HCT116 (cell line): ENCODE results near the gene NFIB. TPM values are rescaled to one million over a fixed set of nuclear protein-coding genes. Genes with fewer than 3 reads are reported as not detected.

Experiments used
- ATAC-seq: fragments of 200-7000 bp; cut with Tn5 transposase; 2 replicates; pipeline ENCODE4 v1.9.1; 2020; ENCODE audit warnings: mild to moderate bottlenecking, moderate library complexity
- BruUV-seq: library from RNA; stranded (reverse); fragments of 400-500 nt; replicated peaks from 2 replicates; lab custom pipeline; 2021; lab: Mats Ljungman, UMichigan
- CTCF ChIA-PET: fragments of 300-600 bp; sonication (Branson Sonifier 250); formaldehyde crosslinking; loops from one replicate; lab custom pipeline; 2021; ENCODE audit warnings: antibody characterized with exemption; lab: Charles Lee
- POLR2A ChIA-PET: fragments of 300-600, 350-600 bp; sonication (Branson Sonifier 250); formaldehyde crosslinking; loops from one replicate; lab custom pipeline; 2021; ENCODE audit warnings: antibody characterized with exemption; lab: Charles Lee
- RAD21 ChIA-PET, 2 experiments: fragments of 300-600 bp; sonication (Branson Sonifier 250); formaldehyde crosslinking; loops; one replicate each; lab custom pipeline; 2023; ENCODE audit warnings: low total read pairs in 2 of 2; ENCODE audit not compliant: uncharacterized antibody in 2 of 2, unreplicated experiment in 2 of 2, low non-redundant PET in 1 of 2; lab: Charles Lee
- DNase-seq: peaks from one replicate; pipeline ENCODE4 v3.0.0-alpha.2; 2010; ENCODE audit warnings: low read depth, low spot score
- H2AFZ ChIP-seq: fragments of 200-600 bp; shearing (Covaris generic), sonication (generic); 2 replicates; pipeline ENCODE4 v1.6.1; 2017; ENCODE audit warnings: low read depth, mixed run types, mixed read lengths, antibody characterized with exemption, low read length; ENCODE audit not compliant: poor library complexity, severe bottlenecking
- H3K27ac ChIP-seq: 2 replicates; pipeline ENCODE4 v1.5.1; 2012; ENCODE audit warnings: low read depth, low read length
- H3K27me3 ChIP-seq: fragments of 200-600 bp; sonication (generic); 2 replicates; pipeline ENCODE4 v1.6.1; 2016; ENCODE audit warnings: mixed run types, low read length, mixed read lengths; ENCODE audit not compliant: insufficient read depth
- H3K36me3 ChIP-seq, 2 experiments: fragments of 200-500 bp in 1 of 2; fragments of 200-600 bp in 1 of 2; sonication (Bioruptor generic) in 1 of 2; sonication (generic) in 1 of 2; 2 replicates each; pipeline versions ENCODE4 v1.5.1 to v1.6.1; 2014 to 2016; ENCODE audit warnings: low read length in 2 of 2, inconsistent platforms in 1 of 2, mixed read lengths in 1 of 2, mixed run types in 1 of 2; ENCODE audit not compliant: insufficient read depth in 2 of 2, control insufficient read depth in 1 of 2
- H3K4me1 ChIP-seq, 2 experiments: fragments of 200-600 bp in 1 of 2; sonication (generic) in 1 of 2; 2 replicates each; pipeline versions ENCODE4 v1.5.1 to v1.6.1; 2012 to 2017; ENCODE audit warnings: low read length in 2 of 2, inconsistent platforms in 1 of 2, mild to moderate bottlenecking in 1 of 2, mixed read lengths in 1 of 2, mixed run types in 1 of 2, moderate library complexity in 1 of 2; ENCODE audit not compliant: insufficient read depth in 2 of 2, control insufficient read depth in 1 of 2
- H3K4me2 ChIP-seq: fragments of 200-600 bp; sonication (generic); 2 replicates; pipeline ENCODE4 v1.6.1; 2017; ENCODE audit warnings: mixed run types, low read length, mixed read lengths
- H3K4me3 ChIP-seq, 2 experiments: fragments of 200-600 bp in 1 of 2; sonication (generic) in 1 of 2; replicated peaks in 1 of 2; 2 replicates each; pipeline ENCODE4 v1.5.1; 2011 to 2016; ENCODE audit warnings: low read length in 2 of 2, control low read depth in 1 of 2, low read depth in 1 of 2, mild to moderate bottlenecking in 1 of 2, mixed read lengths in 1 of 2, mixed run types in 1 of 2
- H3K79me2 ChIP-seq: fragments of 200-600 bp; sonication (generic); 2 replicates; pipeline ENCODE4 v1.6.1; 2017; ENCODE audit warnings: mild to moderate bottlenecking, mixed run types, low read length, moderate library complexity, mixed read lengths; ENCODE audit not compliant: insufficient read depth
- H3K9ac ChIP-seq: fragments of 200-600 bp; sonication (generic); 2 replicates; pipeline ENCODE4 v1.6.1; 2016; ENCODE audit warnings: low read length, mixed read lengths
- H3K9me2 ChIP-seq: fragments of 200-600 bp; sonication (generic), shearing (Covaris generic); 2 replicates; pipeline ENCODE4 v1.6.1; 2017; ENCODE audit warnings: mixed run types, mild to moderate bottlenecking, moderate library complexity; ENCODE audit not compliant: insufficient read depth
- H3K9me3 ChIP-seq, 2 experiments: fragments of 200-500 bp in 1 of 2; fragments of 200-600 bp in 1 of 2; sonication (Bioruptor generic) in 1 of 2; sonication (generic) in 1 of 2; 2 replicates each; pipeline ENCODE4 v1.6.1; 2014 to 2017; ENCODE audit warnings: low read length in 2 of 2, mixed read lengths in 2 of 2, inconsistent platforms in 1 of 2, low read depth in 1 of 2, mild to moderate bottlenecking in 1 of 2, mixed run types in 1 of 2, moderate library complexity in 1 of 2; ENCODE audit not compliant: control insufficient read depth in 1 of 2, insufficient read depth in 1 of 2
- H4K20me1 ChIP-seq: fragments of 200-600 bp; sonication (generic), shearing (Covaris generic); 2 replicates; pipeline ENCODE4 v1.6.1; 2017; ENCODE audit warnings: mixed run types, mild to moderate bottlenecking, moderate library complexity; ENCODE audit not compliant: insufficient read depth
- EZH2 ChIP-seq: fragments of 200-600 bp; sonication (generic); IDR thresholded peaks from 2 replicates; pipeline ENCODE4 v1.6.1; 2017; ENCODE audit warnings: antibody characterized with exemption, mixed run types
- EZH2phosphoT487 ChIP-seq: fragments of 200-600 bp; IDR thresholded peaks from 2 replicates; pipeline ENCODE4 v1.6.1; 2018; ENCODE audit warnings: antibody characterized with exemption, borderline replicate concordance
- FOSL1 ChIP-seq: IDR thresholded peaks from 2 replicates; pipeline ENCODE4 v1.6.1; 2012; ENCODE audit warnings: low read depth
- JUND ChIP-seq: IDR thresholded peaks from 2 replicates; pipeline ENCODE4 v1.6.1; 2012
- SRF ChIP-seq: IDR thresholded peaks from 2 replicates; pipeline ENCODE4 v1.6.1; 2012; ENCODE audit warnings: low read depth
- YY1 ChIP-seq: IDR thresholded peaks from 2 replicates; pipeline ENCODE4 v1.6.1; 2011; ENCODE audit warnings: low read length, low read depth, moderate library complexity, mild to moderate bottlenecking; ENCODE audit not compliant: insufficient replicate concordance; ENCODE audit errors: extremely low read depth
- ZBTB33 ChIP-seq: IDR thresholded peaks from 2 replicates; pipeline ENCODE4 v1.6.1; 2011; ENCODE audit warnings: mild to moderate bottlenecking, low read length, moderate library complexity; ENCODE audit not compliant: insufficient replicate concordance; ENCODE audit errors: extremely low read depth
- intact Hi-C: fragments of 100-400 bp; cut with micrococcal nuclease; formaldehyde crosslinking; loops from 2 replicates; pipeline ENCODE4 v1.10.0; 2022
- total RNA-seq: library from RNA; stranded (reverse); gene quantifications from one replicate; pipeline ENCODE4 v1.2.1, GENCODE V29; 2021; ENCODE audit not compliant: unreplicated experiment

Gene NFIB
- total RNA-seq, 1 experiment from 2014 or later: 6.6 TPM

GRCh38 chr9:14033067-14033466 lies 280.9 kb downstream of the NFIB start:
- H3K4me1 ChIP-seq: no peaks in the 10 kb centered on the region; a peak in 1 of 4 replicates
- no peaks in the 10 kb centered on the region for H3K27me3 ChIP-seq
- H3K9me3 ChIP-seq: no peaks in the 10 kb centered on the region
- DNase-seq: no peak
- no peaks in the 10 kb centered on the region for H3K79me2 ChIP-seq
- no peak overlapping the region for H3K4me2 ChIP-seq
- H3K9me2 ChIP-seq: no peaks in the 10 kb centered on the region
- ATAC-seq: no peak
- CTCF ChIA-PET: no interaction called here
- no peaks in the 10 kb centered on the region; the same call in 1 of the 2 replicates for H4K20me1 ChIP-seq
- RAD21 ChIA-PET: no interaction called here
- no peak for TF ChIP-seq EZH2phosphoT487
- TF ChIP-seq YY1: no peak
- no peak for TF ChIP-seq FOSL1
- TF ChIP-seq EZH2: no peak
- no peak for TF ChIP-seq SRF
- TF ChIP-seq ZBTB33: no peak
- TF ChIP-seq JUND: no peak
- TF ChIP-seq, all 23 proteins: peak for 0
- Histone ChIP-seq H3K27ac (no peak overlapping the region), H3K4me3 (no peak overlapping the region), H3K9ac (no peak overlapping the region), H2AFZ (no peak overlapping the region), H3K36me3 (no peaks in the 10 kb centered on the region)
- intact Hi-C loops: no loop called here
- POLR2A ChIA-PET: no interaction called here
- BruUV-seq: no TSS peak
